ELF-1 (cell line): ENCODE data around the gene FRMPD4.
A peak's percentile ranks its signal among the peaks of the same experiment; 100 is the strongest.
"Not testable (repeated sequence)": the region's sequence is repeated elsewhere in the genome, so short reads cannot be mapped to it uniquely, and the experiment has no call there.

Source experiments
- DNase-seq: peaks from one replicate; pipeline ENCODE4 v3.0.0-alpha.2; 2016; ENCODE audit warnings: low read depth, low spot score

The FRMPD4 gene

DNA sequence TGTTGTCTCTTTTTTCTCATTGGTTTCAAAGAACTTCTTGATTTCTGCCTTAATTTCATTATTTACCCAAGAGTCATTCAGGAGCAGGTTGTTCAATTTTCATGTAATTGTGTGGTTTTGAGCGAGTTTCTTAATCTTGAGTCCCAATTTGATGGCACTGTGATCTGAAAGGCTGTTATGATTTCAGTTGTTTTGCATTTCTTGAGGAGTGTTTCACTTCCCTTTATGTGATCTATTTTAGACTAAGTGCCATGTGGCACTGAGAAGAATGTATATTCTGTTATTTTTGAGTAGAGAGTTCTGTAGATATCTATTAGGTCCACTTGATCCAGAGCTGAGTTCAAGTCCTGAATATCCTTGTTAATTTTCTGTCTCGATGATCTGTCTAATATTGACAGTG is 377.1 kb downstream of the FRMPD4 start:
- DNase-seq = not testable (repeated sequence)

DNA sequence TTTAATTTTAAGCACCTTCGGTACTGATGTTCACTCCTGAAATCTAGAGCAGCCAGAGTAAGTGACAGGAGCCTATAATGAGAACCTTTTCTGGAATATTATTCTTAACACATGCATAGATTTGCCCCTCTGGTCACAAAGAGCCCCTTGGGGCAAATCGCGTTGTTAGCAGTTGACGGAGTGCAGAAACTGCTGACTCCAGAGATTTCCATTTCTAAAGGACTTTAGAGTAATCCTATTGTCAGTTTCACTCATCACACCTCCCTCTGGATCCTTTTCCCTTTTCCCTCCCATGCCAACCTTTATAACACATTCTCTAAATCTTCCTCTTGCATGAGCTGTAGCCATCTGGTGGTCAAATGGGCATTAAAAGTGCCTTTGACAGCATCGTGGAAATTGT is 388.0 kb downstream of the FRMPD4 start:
- peak; percentile 58 for DNase-seq

DNA sequence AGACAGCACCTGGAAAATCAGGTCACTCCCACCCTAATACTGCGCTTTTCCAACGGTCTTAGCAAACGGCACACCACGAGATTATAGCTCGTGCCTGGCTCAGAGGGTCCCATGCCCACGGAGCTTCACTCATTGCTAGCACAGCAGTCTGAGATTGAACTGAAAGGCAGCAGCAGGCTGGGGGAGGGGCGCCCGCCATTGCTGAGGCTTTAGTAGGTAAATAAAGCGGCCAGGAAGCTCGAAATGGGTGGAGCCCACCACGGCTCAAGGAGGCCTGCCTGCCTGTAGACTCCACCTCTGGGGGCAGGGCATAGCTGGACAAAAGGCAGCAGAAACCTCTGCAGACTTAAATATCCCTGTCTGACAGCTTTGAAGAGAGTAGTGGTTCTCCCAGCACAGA is 399.8 kb downstream of the FRMPD4 start:
- DNase-seq = peak; percentile 53

DNA sequence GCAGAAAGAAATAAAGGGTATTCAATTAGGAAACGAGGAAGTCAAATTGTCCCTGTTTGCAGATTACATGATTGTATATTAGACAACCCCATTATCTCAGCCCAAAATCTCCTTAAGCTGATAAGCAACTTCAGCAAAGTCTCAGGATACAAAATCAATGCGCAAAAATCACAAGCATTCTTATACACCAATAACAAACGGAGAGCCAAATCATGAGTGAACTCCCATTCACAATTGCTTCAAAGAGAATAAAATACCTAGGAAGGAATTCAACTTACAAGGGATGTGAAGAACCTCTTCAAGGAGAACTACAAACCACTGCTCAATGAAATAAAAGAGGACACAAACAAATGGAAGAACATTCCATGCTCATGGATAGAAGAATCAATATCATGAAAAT is 404.0 kb downstream of the FRMPD4 start:
- not testable (repeated sequence) for DNase-seq

DNA sequence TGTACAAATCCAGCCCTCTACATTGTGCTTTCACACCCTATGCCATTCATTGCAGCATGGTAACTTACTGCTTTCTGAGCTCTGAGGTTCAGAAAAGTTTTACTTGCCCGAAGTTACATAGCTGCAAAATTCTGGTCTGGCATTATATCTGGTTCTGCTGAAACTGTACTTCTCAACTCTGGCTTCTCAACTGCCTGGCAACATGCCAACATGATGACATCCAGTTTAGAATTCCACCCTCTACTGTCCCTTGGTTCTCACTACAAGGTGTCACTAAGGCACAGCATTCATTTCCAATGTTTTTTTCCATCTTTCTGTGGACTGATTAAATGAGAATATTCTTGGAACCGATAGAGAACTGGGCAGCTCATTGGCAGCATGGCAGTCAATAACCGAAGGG is 410.1 kb downstream of the FRMPD4 start:
- no peak for DNase-seq

DNA sequence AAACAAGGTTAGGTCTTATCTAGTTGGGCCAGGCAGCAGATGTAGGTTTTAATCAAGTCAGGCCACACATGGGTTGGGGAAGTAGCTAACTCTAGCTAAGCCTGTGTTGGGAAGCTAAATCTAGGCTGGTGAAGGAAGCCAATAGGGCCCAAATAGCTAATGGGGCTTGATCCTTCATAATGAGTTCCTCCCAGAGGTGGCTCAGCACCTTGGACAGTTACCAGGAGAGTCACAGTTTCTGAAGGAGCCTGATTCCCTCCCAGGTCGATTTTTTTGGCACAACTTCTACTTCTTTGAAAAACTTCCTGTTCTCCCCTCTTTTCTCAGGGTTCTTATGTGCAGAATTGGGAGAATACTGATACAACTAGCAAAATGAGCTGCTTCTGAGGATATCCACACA is 410.5 kb downstream of the FRMPD4 start:
- peak; percentile 19 for DNase-seq

DNA sequence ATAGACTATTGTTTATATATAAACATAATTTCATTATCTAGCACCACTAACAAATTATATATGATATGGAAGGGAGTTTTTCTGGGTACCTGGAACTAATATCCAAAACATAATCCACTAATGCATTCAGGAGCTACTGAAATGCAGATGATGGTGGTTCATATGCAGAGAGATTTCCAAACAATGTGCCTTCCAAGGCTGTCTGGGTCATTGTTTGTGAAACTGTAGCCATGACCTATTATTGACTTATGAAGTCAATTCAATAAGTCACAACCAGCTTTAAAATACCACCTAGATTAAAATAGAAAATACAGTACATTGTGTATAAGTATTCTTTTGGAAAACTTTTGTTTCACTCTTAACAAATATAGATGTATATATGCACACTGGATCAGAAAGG is 415.9 kb downstream of the FRMPD4 start:
- no peak for DNase-seq

DNA sequence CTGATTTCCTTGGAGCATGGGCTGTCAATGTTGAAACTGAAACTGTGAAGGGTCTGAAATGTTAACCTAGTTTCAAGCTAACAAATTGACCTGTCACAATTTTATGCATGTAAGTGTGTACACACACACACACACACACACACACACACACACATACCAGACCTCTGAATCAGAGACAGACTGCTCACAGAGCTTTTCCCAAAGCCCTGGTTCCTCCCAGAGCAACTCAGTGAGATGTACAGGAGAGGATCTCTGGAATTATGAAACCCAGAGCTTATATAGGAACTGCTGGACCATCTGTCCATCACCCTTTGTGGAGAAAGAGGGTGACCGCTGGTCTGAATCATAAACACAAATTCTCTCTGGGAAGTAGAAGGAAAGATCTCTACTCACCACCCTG is 424.8 kb downstream of the FRMPD4 start:
- DNase-seq = no peak

DNA sequence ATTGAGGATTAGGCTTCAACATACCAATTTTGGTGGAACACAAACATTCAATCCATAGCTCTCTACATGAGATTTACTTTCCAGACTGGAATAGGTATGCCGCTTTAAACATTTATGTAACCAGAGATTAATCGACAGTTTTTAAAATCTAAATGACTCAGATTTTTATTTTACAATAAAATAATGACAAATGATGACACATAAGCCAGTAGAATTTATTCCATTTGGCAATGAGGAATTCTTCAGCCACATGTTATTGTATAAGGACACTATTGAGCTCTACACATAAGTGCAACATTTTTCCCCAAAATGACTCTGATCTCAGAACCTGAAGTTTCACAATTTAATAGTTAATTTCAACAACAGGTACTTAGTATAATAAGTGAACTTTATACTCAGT is 425.9 kb downstream of the FRMPD4 start:
- no peak for DNase-seq

DNA sequence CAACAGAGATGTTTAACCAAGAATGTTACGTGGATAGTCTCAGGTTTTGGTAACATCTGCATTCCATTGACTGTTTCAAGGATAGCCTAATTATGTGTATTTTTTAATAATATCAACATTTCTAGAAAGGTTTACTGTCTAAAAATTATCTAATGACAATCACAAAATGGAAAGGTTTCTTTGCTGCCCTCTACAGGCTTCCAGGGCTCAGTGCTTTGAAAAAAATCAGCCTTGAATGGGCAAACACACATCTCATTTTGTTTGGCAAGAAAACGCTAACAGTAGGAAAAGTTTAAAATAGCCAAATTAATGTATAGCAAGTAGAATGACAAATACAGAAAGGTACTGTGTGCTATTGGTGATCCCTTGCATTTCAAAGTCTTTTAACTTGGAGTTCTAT is 429.6 kb downstream of the FRMPD4 start:
- DNase-seq = no peak

DNA sequence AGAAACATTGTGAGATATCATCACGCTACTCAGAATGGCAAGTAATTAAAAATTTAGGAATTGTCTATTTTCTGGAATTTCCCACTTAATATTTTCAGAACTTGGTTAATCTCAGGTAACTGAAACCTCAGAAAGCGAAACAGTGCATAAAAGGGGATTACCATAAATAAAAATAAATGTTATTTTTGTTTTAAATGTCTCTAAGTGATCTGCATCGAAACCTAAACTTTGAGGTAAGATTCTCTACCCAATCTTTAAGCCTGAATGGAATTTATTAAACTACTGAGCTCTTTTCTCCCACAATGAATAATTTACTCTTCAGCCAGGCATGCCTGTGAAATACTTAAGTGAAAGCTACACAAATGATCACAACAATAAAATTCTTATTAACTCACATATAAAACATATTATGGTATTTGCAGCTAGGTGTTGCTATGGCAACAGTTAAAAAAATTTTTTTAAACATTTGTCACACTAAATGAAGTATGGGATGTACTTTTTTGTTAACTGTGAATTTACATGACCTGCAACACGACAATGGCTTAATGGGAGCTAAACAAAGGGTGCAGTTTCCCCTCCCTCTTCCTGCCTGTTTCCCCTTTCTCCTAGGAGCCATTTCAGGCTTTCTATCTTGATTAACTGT is 432.7 kb downstream of the FRMPD4 start:
- DNase-seq = no peak

DNA sequence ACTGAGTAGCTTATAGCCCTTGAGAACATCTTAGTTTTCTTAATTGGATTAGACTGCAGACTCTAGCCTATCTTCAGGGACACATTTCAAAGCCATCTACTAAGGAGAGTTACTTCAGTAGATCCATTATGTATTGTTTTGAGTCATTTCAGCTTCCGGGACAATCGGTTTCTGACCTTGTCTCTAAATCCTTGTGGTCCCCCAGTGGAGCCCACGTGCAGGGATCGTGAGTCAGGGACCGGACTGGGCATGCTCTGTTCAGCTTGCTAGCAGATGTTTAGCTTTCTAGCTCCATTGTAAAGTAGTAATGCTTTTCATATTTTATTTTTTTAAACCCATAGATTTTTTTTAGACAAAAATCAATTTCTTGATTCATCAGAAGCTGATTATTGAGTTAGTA is 441.0 kb downstream of the FRMPD4 start:
- DNase-seq = no peak

DNA sequence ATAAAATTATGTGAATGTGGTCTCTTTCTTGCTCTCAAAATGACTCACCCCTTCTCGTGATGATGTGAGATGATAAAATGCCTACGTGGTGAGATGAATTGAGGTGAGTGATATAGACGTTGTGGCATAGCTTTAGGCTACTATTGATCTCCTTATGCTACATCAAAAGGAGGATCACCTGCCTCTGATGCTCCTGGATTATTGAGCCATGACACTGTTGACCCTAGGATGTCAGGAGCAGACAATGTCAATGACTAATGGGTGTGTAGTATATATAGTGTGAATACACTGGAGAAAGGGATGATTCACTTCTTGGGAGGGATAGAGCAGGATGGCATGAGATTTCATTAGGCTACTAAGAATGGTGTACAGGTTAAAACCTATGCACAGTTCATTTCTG is 442.3 kb downstream of the FRMPD4 start:
- no peak for DNase-seq

DNA sequence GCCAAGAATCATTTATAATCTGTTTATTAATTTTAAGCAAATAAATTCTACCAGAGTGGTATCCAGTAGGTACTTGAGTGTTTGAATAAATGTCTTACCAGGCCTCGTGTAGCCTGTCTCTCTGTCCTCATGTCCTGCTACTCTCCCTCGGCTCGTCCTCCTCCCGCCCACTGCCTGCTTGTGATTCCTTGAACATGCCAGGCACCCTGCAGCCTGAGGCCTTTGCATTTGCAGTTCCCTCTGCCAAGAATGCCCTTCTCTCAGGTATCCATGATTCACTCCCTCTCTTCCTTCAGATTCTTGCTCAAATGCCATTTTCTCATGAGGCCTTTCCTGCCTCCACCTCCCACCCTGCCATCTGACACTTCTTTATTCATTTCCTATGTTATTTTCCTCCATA is 443.3 kb downstream of the FRMPD4 start:
- DNase-seq = no peak

DNA sequence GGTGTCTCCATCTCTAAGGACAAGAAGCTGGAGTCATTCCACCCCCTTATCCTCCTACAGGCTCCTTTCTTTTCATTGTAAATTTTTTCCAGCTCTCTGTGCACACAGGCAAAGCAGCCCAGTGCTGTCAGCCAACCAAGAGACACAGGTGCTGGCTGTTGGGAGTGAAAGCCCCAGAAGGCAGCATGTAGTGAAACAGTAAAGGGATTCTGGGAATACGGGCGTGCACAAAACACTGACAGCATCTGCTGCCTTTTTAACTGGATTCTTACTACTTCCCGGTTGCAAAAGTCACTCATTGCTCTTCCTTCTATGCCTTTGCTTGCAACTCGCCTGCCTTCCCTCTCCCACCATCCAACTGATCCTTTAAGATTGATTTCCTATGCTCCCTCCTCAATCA is 444.4 kb downstream of the FRMPD4 start:
- no peak for DNase-seq

DNA sequence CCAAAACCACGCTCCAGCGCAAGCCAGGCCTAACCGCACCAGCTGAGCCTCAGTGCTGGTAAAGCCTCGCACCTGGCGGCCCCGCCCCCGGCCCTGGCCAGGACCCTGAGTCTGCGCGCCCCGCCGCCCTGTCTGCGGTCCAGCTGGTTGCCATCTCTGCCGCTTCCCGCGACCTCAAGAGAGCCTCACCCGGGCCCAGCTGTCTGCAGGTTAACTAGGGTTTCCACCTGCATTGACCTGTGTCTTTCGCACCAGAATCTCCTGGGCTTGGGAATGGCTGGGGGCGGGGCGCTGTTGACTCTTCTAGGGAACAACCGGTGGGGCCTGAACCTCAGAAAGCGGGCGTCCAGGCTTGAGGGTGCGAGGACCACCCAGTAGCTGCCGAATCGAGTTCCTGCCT is 445.3 kb downstream of the FRMPD4 start:
- DNase-seq = no peak

DNA sequence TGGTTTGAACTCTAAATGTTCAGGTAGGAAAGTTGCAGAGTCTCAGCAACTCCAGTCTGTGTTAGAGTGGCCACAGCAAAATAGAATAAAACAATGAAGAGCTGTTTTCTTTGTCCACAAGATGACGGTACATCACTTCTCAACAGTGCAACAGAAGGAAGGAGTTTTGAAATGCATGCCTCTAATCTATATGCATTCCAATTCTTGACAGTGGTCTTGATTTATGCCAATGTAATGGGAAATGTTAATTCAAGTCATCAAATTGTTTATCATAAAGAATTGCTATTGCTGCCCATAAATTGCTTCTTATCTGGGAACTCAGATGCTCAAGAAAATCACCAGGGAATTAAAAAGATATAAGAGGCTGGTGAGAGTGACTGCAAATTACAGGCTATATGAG is 457.4 kb downstream of the FRMPD4 start:
- DNase-seq = no peak

DNA sequence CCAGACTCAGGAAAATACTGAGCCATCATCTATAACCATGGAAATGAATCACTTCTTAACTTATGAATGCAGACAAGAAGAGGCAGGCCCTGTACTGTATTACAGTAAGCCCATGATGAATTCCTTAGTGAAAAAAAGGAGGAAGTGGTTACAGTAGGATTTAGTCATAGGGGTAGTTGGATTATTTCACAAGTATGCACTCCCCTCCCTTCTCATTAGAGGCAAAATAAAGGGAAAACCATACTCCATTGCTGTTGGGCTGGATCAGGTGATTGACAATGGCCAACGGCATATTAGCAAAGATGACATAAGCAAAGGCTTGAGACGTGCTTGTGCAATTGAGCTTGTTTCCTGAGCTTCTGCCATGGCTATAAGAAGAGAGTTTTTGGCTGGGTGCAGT is 471.8 kb downstream of the FRMPD4 start:
- DNase-seq = no peak

DNA sequence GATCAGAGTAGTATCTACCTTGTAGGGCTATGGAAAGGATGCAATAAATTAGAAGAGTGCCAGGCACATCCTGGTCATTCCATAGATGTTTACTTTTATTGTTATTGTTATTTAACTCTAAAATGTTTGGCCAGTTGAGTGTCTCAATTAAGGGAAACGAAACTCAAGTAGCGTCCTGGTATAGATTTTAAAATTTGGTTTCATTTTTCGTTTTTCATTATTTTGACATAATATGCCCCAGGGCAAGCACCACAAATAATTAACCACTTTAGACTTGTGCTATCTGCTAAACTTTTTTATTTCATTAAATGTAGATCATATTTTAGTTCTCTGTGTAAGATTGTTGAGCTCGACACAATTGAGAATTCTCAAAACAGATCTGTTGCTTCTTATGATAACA is 473.2 kb downstream of the FRMPD4 start:
- DNase-seq = no peak

DNA sequence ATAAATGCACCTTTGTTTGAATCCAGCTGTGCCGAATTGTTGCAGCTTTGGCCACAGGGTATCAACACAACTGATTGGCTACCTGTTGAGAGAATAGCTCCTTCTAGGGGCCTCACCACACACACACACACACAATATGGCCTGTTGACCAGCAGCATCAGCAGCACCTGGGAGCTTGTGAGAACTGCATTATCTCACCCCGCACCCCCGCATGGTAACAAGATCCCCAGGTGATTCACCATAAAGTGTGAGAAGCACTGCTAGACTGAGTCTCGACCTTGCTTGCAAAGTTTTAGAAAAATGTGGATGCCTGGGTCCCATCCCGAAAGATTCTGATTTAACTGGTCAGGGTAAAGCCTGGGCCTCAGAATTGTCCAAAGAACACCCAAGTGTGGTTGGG is 476.0 kb downstream of the FRMPD4 start:
- no peak for DNase-seq

DNA sequence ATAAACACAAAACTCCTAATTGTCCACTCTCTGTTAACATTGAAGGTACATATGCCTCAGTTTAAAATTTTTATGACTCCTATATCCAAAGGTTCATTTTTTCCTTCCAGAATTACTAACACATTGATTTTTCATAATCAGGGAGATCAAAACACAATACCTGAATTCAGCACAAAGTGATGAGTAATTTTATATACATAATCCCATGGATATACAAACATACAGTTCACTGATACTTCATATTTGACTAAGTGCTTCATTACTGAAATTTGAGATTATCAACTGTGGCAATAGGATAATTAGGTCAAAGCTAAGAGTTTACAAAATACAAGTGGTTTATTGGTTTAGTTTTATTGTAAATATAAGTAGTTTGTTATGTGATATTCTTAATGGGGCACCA is 476.8 kb downstream of the FRMPD4 start:
- DNase-seq = no peak

DNA sequence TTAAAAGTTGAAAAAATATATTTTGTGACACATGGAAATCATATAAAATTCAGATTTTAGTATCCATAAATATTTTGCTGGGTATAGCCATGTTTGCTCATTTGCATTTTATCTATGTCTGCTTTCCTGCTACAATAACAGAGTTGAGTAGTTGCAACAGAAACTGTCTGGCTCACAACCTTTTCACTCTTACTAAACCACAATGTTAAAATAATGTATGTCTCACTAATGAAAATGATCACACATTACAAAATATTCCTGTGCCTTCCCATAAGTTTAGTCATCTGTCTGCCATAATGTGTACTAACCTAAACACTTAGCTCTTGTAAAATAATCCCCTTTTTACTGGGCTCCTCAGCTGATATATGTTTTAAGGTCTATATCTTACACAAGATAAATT is 479.0 kb downstream of the FRMPD4 start:
- DNase-seq = no peak

DNA sequence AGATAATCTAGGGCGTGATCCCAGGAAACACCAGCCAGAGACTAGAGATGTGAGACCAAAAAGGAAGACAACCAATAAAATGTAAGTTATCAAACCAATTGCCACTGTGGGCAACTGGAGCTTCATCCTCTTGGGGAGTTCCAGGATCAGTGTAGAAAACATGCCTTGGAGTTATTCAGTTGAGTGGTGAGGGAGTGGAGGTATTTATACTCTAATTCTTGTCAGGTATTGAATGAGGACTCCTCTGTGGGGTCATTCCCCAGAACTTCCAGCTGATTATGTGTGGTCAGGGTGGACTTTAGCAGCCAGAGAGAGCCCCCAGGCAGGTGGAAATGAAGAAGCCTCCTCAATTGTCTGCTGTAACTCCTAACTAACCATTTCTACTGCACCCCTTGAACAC is 509.0 kb downstream of the FRMPD4 start:
- no peak for DNase-seq

DNA sequence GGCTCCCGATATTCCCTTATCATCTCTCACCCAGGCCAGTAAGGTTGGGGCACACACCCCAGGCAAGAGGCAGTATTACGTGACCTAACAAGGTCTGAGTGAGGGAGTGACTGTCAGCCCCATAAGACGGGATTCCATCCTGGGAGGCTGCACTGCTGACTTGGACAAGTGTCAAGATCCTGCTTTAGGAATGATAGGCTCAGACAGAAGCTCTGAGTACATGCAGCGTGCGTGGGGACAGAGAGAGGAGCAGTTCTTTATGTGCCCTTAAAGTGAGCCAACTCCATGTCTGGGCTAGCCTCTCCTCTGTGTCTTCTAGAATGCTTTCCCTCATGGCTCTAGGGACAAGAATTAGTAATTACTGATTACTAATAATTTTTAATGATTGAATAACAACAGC is 510.7 kb downstream of the FRMPD4 start:
- no peak for DNase-seq
